NCI-H526 treated with DMSO at 0.1 percent for 48 hours (cell line): Measurements from ENCODE around the gene MAST2.

Experiments
- DNase-seq: peaks from one replicate; lab custom pipeline; 2025; lab: John Stamatoyannopoulos, UW

The MAST2 gene

GRCh38 chr1:46065405-46065804, 262.0 kb downstream of the MAST2 start:
- no peak for DNase-seq

DNA sequence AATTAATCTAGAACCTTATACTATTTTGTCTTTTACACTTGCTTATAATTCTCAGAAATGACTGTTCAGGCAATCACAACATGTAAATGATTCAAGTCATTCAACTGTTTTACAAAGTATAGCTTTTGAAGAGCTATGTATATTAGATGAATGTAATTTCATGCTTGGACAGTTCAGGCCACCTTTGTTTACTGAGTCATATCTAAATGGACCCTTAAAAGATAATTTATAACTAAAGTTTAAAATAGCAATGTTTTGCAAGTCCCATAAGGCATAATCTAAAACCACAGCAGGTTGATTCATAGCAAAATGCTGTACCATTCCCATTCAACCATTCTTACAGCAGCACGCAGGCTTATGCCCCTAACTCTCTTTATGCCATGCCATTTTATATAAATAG, 264.2 kb downstream of the MAST2 start:
- DNase-seq: peak; percentile 67

DNA sequence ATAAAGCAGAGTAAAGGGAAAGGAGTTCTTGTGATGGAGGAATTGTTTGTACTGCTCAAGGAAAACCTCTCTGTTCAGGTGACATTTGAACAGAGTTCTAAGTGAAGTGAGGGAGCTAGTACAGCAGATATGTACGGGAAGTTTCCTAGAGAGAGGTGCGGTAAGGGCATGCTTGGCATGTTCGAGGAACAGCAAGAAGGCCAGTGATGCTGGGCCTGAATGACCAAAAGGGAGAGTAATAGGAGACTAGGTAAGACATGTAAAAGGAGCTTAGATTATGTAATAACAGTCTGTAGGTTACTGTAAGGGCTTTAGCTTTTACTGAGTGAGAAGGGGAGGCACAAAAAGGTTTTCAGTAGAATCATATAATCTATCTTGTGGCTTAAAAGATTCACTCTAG, 265.1 kb downstream of the MAST2 start:
- DNase-seq: no peak

- no peak for DNase-seq
Observed at GRCh38 chr1:46070164-46070814, 266.9 kb downstream of the MAST2 start.

DNA sequence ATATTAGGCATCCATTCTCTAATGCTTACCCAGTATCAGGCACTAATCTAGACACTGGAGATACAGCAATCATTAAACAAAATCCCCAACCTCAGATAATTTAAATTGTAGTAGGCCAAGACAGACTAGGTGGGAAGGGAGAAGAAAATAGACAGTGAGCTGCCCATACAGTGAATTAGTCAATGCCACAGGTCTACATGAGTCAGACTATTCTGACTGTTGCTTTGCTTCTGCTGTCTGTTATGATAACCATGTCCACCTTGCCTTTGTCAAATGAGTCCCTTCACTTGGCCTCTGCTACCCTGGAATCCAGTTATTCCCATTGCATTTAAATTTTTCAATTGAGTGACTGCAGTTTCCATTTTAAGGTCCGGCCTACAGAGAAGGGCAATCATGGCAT, 269.6 kb downstream of the MAST2 start:
- no peak for DNase-seq

- DNase-seq: no peak
Observed at GRCh38 chr1:46076343-46076742, 272.9 kb downstream of the MAST2 start.

DNA sequence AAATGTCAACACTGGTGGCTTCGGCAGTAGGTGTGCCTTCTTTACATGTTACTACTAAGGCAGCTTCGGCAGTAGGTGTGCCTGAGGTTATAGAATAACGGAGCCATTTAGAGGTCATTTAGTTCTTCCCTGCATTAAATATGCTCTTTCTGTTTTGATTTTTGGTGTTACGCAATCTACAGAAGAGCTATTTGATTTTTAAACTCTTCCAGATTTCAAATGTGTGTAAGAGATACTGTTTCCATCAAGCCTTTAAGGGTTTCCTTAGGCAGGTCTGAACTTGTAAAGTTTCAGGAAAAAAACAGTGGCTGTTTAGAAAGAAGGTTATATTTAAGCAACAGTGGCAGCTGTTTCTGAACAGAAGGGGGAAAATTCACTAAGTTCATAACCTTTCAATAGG, 274.2 kb downstream of the MAST2 start:
- DNase-seq: no peak

DNA sequence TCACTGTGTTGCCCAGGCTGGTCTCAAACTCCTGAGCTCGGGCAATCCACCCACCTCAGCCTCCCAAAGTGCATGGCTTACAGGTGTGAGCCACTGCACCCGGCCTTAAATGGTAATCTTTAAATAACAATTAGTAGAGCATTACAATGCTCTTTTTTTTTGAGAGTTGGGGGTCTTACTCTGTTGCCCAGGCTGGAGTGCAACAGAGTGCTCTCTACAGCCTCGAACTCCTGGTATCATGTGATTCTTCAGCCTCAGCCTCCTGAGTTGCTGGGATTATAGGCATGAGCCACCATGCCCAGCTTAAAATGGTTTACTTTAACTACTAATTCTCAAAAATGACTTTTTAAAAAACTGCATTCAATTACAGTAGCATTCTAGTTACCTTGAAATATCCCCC, 276.8 kb downstream of the MAST2 start:
- no peak for DNase-seq

DNA sequence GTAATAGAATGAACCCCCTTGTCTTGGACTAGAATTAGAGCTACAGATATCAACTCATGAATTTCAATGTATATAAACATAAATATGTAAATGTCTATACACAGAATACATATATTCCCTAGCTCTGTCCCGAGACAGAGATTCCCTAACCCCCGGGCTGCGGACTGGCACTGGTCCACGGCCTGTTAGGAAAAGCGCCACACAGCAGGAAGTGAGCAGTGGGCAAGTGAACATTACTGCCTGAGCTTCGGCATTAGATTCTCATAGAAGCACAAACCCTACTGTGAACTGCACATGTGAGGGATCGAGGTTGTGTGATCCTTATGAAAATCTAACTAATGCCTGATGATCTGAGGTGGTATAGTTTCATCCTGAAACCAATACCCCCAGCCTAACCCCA, 277.8 kb downstream of the MAST2 start:
- no peak for DNase-seq

GRCh38 chr1:46081619-46082018, 278.2 kb downstream of the MAST2 start:
- no peak for DNase-seq

- no peak for DNase-seq
Observed at GRCh38 chr1:46083579-46083978, 280.2 kb downstream of the MAST2 start.

- no peak for DNase-seq
Observed at GRCh38 chr1:46084553-46085451, 281.4 kb downstream of the MAST2 start.
